NCI-H345 treated with DMSO at 0.1 percent for 48 hours (cell line): ENCODE results near the gene METTL24.
"Not testable (repeated sequence)": the region's sequence is repeated elsewhere in the genome, so short reads cannot be mapped to it uniquely, and the experiment has no call there.

Source experiments
- DNase-seq: peaks from one replicate; lab custom pipeline; 2025; ENCODE audit not compliant: unreplicated experiment; lab: John Stamatoyannopoulos, UW

Gene METTL24

GRCh38 chr6:110317189-110317588, 41.0 kb downstream of the METTL24 start:
- DNase-seq: no peak

GRCh38 chr6:110315869-110316398, 42.2 kb downstream of the METTL24 start:
- no peak for DNase-seq

- no peak for DNase-seq
Observed at GRCh38 chr6:110315207-110315868, 42.8 kb downstream of the METTL24 start.

- no peak for DNase-seq
Observed at GRCh38 chr6:110310861-110311446, 47.2 kb downstream of the METTL24 start.

- DNase-seq: not testable (repeated sequence)
Observed at GRCh38 chr6:110309432-110309831, 48.7 kb downstream of the METTL24 start.

GRCh38 chr6:110307368-110307767, 50.8 kb downstream of the METTL24 start:
- no peak for DNase-seq

- not testable (repeated sequence) for DNase-seq
Observed at GRCh38 chr6:110305832-110306231, 52.3 kb downstream of the METTL24 start.

- not testable (repeated sequence) for DNase-seq
Observed at GRCh38 chr6:110303692-110304091, 54.5 kb downstream of the METTL24 start.

- DNase-seq: no peak
Observed at GRCh38 chr6:110298916-110299315, 59.2 kb downstream of the METTL24 start.

- no peak for DNase-seq
Observed at GRCh38 chr6:110298411-110298810, 59.7 kb downstream of the METTL24 start.

GRCh38 chr6:110296241-110297025, 61.7 kb downstream of the METTL24 start:
- no peak for DNase-seq

GRCh38 chr6:110295451-110296165, 62.5 kb downstream of the METTL24 start:
- DNase-seq: no peak

- no peak for DNase-seq
Observed at GRCh38 chr6:110287462-110288341, 70.4 kb downstream of the METTL24 start.

GRCh38 chr6:110285306-110286060, 72.7 kb downstream of the METTL24 start:
- DNase-seq: no peak

GRCh38 chr6:110284855-110285254, 73.3 kb downstream of the METTL24 start:
- no peak for DNase-seq

GRCh38 chr6:110283657-110284056, 74.5 kb downstream of the METTL24 start:
- DNase-seq: no peak

GRCh38 chr6:110282412-110282811, 75.7 kb downstream of the METTL24 start:
- DNase-seq: no peak

- no peak for DNase-seq
Observed at GRCh38 chr6:110277100-110277665, 81.0 kb downstream of the METTL24 start.

- not testable (repeated sequence) for DNase-seq
Observed at GRCh38 chr6:110272781-110273180, 85.4 kb downstream of the METTL24 start.
